ENCODE measurements around the gene BEND6. TPM values are rescaled to one million over a fixed set of nuclear protein-coding genes. Genes with fewer than 3 reads are reported as not detected.

BEND6 gene
- total and polyA plus RNA-seq, 4 donors: under 0.01 to 0.14 (median 0.03) TPM; not detected in 1

DNA sequence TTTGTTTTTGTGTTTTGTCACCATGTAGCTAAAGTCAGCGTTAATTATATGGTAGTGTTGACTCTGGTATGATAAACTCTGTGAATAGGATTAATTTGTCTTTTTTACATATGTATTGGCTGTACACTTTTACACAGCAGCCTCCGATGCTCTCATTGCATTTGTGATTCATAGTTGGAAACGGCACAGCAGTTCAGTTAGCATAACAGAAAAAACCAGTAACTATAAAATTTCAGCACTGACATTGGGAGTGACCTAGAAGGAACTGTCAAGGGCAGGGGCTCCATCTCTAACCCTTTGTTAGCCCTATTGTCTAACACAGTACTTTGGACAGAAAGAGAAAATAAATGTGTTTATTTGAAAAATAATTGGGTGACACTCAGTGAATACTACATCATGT, 5.6 kb upstream of the BEND6 start:
- Histone ChIP-seq H3K27me3 (ENCODE audit: control insufficient read depth in 4 of 4, insufficient read depth in 4 of 4, low read length in 3 of 4) (peaks cover 0 to 20% (median 5%) of the 10 kb centered on the region in 4 donors), H3K36me3 (ENCODE audit: control insufficient read depth in 4 of 4, insufficient read depth in 3 of 4, low read depth in 1 of 4, low read length in 3 of 4) (no peaks in the 10 kb centered on the region), H3K4me3 (ENCODE audit: low read depth in 1 of 3, low read length in 3 of 3) (no peak overlapping the region), H3K4me1 (ENCODE audit: control insufficient read depth in 4 of 4, insufficient read depth in 4 of 4, low read length in 3 of 4) (peaks cover 2 to 10% (median 8%) of the 10 kb centered on the region in 4 donors), H3K9ac (ENCODE audit: low read depth in 1 of 2, low read length in 2 of 2) (no peak overlapping the region), H3K27ac (ENCODE audit: low read depth in 1 of 2, low read length in 2 of 2) (no peak overlapping the region), H3K9me3 (ENCODE audit: control insufficient read depth in 4 of 4, low read length in 3 of 4) (no peaks in the 10 kb centered on the region)
- no peak for TF ChIP-seq HNF4G (IDR thresholded peaks at IDR 0.05)
- no peak for TF ChIP-seq RAD21 (IDR thresholded peaks at IDR 0.05)
- TF ChIP-seq TAF1 (conservative IDR thresholded peaks at IDR 0.05): no peak
- TF ChIP-seq GABPA (IDR thresholded peaks at IDR 0.05 in 1 of 2, conservative IDR thresholded peaks at IDR 0.05 in 1 of 2): no peak
- TF ChIP-seq, protein P1, sequence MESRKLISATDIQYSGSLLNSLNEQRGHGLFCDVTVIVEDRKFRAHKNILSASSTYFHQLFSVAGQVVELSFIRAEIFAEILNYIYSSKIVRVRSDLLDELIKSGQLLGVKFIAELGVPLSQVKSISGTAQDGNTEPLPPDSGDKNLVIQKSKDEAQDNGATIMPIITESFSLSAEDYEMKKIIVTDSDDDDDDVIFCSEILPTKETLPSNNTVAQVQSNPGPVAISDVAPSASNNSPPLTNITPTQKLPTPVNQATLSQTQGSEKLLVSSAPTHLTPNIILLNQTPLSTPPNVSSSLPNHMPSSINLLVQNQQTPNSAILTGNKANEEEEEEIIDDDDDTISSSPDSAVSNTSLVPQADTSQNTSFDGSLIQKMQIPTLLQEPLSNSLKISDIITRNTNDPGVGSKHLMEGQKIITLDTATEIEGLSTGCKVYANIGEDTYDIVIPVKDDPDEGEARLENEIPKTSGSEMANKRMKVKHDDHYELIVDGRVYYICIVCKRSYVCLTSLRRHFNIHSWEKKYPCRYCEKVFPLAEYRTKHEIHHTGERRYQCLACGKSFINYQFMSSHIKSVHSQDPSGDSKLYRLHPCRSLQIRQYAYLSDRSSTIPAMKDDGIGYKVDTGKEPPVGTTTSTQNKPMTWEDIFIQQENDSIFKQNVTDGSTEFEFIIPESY (IDR thresholded peaks at IDR 0.05): no peak
- TF ChIP-seq, protein P2, sequence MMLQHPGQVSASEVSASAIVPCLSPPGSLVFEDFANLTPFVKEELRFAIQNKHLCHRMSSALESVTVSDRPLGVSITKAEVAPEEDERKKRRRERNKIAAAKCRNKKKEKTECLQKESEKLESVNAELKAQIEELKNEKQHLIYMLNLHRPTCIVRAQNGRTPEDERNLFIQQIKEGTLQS (IDR thresholded peaks at IDR 0.05): no peak
- TF ChIP-seq RXRA (IDR thresholded peaks at IDR 0.05): no peak
- TF ChIP-seq, protein P3, sequence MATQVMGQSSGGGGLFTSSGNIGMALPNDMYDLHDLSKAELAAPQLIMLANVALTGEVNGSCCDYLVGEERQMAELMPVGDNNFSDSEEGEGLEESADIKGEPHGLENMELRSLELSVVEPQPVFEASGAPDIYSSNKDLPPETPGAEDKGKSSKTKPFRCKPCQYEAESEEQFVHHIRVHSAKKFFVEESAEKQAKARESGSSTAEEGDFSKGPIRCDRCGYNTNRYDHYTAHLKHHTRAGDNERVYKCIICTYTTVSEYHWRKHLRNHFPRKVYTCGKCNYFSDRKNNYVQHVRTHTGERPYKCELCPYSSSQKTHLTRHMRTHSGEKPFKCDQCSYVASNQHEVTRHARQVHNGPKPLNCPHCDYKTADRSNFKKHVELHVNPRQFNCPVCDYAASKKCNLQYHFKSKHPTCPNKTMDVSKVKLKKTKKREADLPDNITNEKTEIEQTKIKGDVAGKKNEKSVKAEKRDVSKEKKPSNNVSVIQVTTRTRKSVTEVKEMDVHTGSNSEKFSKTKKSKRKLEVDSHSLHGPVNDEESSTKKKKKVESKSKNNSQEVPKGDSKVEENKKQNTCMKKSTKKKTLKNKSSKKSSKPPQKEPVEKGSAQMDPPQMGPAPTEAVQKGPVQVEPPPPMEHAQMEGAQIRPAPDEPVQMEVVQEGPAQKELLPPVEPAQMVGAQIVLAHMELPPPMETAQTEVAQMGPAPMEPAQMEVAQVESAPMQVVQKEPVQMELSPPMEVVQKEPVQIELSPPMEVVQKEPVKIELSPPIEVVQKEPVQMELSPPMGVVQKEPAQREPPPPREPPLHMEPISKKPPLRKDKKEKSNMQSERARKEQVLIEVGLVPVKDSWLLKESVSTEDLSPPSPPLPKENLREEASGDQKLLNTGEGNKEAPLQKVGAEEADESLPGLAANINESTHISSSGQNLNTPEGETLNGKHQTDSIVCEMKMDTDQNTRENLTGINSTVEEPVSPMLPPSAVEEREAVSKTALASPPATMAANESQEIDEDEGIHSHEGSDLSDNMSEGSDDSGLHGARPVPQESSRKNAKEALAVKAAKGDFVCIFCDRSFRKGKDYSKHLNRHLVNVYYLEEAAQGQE (IDR thresholded peaks at IDR 0.05): no peak
- TF ChIP-seq FOXA1 (IDR thresholded peaks at IDR 0.05): no peak
- no peak for TF ChIP-seq EGR1 (IDR thresholded peaks at IDR 0.05; ENCODE audit: low read depth in 2 of 2)
- no peak for TF ChIP-seq JUND (IDR thresholded peaks at IDR 0.05)
- TF ChIP-seq NR2F2 (IDR thresholded peaks at IDR 0.05): no peak
- no peak for TF ChIP-seq SP1 (IDR thresholded peaks at IDR 0.05)
- 80% methylated on average over 3 of the region's 3 CpGs for WGBS
- no peak for DNase-seq (ENCODE audit: low spot score)

DNA sequence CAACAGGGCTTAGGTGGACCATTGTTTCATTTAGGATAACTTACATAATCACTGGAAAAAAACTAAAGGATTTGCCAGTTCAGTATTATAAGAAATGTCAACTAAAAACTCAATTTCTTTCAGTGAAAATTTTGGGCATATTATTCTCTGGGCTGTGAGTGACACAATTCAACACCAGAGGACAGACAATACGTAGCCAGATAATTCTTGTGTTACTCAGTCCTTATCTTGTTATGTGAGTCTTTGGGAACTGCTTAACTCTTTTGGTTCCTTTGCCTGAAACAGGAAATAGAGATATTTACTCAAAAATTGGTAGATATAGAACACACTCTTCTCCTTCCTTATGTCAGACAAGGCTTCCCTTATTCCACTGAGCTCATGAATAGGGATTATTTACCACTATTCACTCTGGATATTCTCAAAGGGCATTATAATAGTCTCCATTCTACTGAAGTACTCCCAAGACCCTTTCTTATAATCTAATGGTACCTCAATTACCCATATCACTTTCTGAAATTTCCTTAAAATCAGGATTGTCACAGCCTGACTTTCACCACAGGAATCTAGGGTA, 4.9 kb upstream of the BEND6 start:
- 39% methylated on average over 1 of the region's 1 CpG for WGBS
- no peak for DNase-seq (ENCODE audit: low spot score)
- peaks cover 7 to 13% (median 9%) of the 10 kb centered on the region in 4 donors for H3K4me1 ChIP-seq (ENCODE audit: control insufficient read depth in 4 of 4, insufficient read depth in 4 of 4, low read length in 3 of 4)
- no peak overlapping the region for H3K27ac ChIP-seq (ENCODE audit: low read depth in 1 of 2, low read length in 2 of 2)
- peaks cover 0 to 20% (median 6%) of the 10 kb centered on the region in 4 donors for H3K27me3 ChIP-seq (ENCODE audit: control insufficient read depth in 4 of 4, insufficient read depth in 4 of 4, low read length in 3 of 4)
- TF ChIP-seq NR2F2 (IDR thresholded peaks at IDR 0.05) (no peak), EGR1 (IDR thresholded peaks at IDR 0.05; ENCODE audit: low read depth in 2 of 2) (no peak), TAF1 (conservative IDR thresholded peaks at IDR 0.05) (no peak), RXRA (IDR thresholded peaks at IDR 0.05) (no peak)
- TF ChIP-seq, protein P1 (IDR thresholded peaks at IDR 0.05): no peak
- H3K9ac ChIP-seq (ENCODE audit: low read depth in 1 of 2, low read length in 2 of 2): no peak overlapping the region
- no peak overlapping the region for H3K4me3 ChIP-seq (ENCODE audit: low read depth in 1 of 3, low read length in 3 of 3)
- no peaks in the 10 kb centered on the region for H3K36me3 ChIP-seq (ENCODE audit: control insufficient read depth in 4 of 4, insufficient read depth in 3 of 4, low read depth in 1 of 4, low read length in 3 of 4)
- H3K9me3 ChIP-seq (ENCODE audit: control insufficient read depth in 4 of 4, low read length in 3 of 4): no peaks in the 10 kb centered on the region

Data from liver (tissue), 9 donors.